GM12891 (cell line): ENCODE data around the gene AMELX.

Source experiments
- POLR2A ChIP-seq: IDR thresholded peaks from 2 replicates; pipeline ENCODE4 v1.6.1; 2011; ENCODE audit warnings: low read depth, low read length, control low read depth
- POLR2AphosphoS5 ChIP-seq: IDR thresholded peaks from 2 replicates; pipeline ENCODE4 v1.6.1; 2011; ENCODE audit warnings: low read depth, low read length, control low read depth

- TF ChIP-seq POLR2A (no peak), POLR2AphosphoS5 (no peak)
Measured at GRCh38 chrX:11346121-11346682, 53.0 kb downstream of the AMELX start.
